OCI-M1 (cell line): ENCODE measurements around the gene IGFBP3.

Experiments used
- DNase-seq: peaks from one replicate; lab custom pipeline; 2025; lab: John Stamatoyannopoulos, UW

The IGFBP3 gene

GRCh38 chr7:45922810-45923209 is 1.7 kb upstream of the IGFBP3 start:
- DNase-seq, result no peak

GRCh38 chr7:45921699-45922519 is 837 bp upstream of the IGFBP3 start:
- DNase-seq, result no peak

GRCh38 chr7:45921381-45921698 is 268 bp upstream of the IGFBP3 start:
- DNase-seq, result no peak

GRCh38 chr7:45919993-45920459 is 1.0 kb downstream of the IGFBP3 start:
- no peak for DNase-seq

- no peak for DNase-seq
Observed at GRCh38 chr7:45919231-45919784, 1.8 kb downstream of the IGFBP3 start.

GRCh38 chr7:45918556-45918955 is 2.5 kb downstream of the IGFBP3 start:
- DNase-seq, result no peak

- peak; percentile 68 for DNase-seq
Observed at GRCh38 chr7:45917658-45918057, 3.4 kb downstream of the IGFBP3 start.

GRCh38 chr7:45917064-45917463 is 4.0 kb downstream of the IGFBP3 start:
- no peak for DNase-seq

- no peak for DNase-seq
Observed at GRCh38 chr7:45915606-45916005, 5.5 kb downstream of the IGFBP3 start.

- no peak for DNase-seq
Observed at GRCh38 chr7:45914911-45915310, 6.2 kb downstream of the IGFBP3 start.

- DNase-seq, result no peak
Observed at GRCh38 chr7:45912972-45913371, 8.1 kb downstream of the IGFBP3 start.

- DNase-seq, result no peak
Observed at GRCh38 chr7:45911311-45911710, 9.8 kb downstream of the IGFBP3 start.

- DNase-seq, result no peak
Observed at GRCh38 chr7:45910855-45911254, 10.2 kb downstream of the IGFBP3 start.

- no peak for DNase-seq
Observed at GRCh38 chr7:45909561-45909960, 11.5 kb downstream of the IGFBP3 start.

- DNase-seq, result no peak
Observed at GRCh38 chr7:45902820-45903219, 18.3 kb downstream of the IGFBP3 start.

- DNase-seq, result no peak
Observed at GRCh38 chr7:45901566-45901965, 19.5 kb downstream of the IGFBP3 start.

GRCh38 chr7:45898222-45898621 is 22.9 kb downstream of the IGFBP3 start:
- no peak for DNase-seq

- DNase-seq, result no peak
Observed at GRCh38 chr7:45897042-45897690, 23.9 kb downstream of the IGFBP3 start.

GRCh38 chr7:45894665-45895062 is 26.4 kb downstream of the IGFBP3 start:
- DNase-seq, result no peak

GRCh38 chr7:45893996-45894664 is 26.9 kb downstream of the IGFBP3 start:
- no peak for DNase-seq

- no peak for DNase-seq
Observed at GRCh38 chr7:45893374-45893995, 27.6 kb downstream of the IGFBP3 start.

GRCh38 chr7:45892407-45893035 is 28.6 kb downstream of the IGFBP3 start:
- no peak for DNase-seq
